ENCODE data around the gene DUOXA2. TPM values are rescaled to one million over a fixed set of nuclear protein-coding genes. Genes with fewer than 3 reads are reported as not detected.
"Not testable (repeated sequence)": the region's sequence is repeated elsewhere in the genome, so short reads cannot be mapped to it uniquely, and the experiment has no call there.

DUOXA2 gene
- total and polyA plus RNA-seq, 9 donors, result not detected

DNA sequence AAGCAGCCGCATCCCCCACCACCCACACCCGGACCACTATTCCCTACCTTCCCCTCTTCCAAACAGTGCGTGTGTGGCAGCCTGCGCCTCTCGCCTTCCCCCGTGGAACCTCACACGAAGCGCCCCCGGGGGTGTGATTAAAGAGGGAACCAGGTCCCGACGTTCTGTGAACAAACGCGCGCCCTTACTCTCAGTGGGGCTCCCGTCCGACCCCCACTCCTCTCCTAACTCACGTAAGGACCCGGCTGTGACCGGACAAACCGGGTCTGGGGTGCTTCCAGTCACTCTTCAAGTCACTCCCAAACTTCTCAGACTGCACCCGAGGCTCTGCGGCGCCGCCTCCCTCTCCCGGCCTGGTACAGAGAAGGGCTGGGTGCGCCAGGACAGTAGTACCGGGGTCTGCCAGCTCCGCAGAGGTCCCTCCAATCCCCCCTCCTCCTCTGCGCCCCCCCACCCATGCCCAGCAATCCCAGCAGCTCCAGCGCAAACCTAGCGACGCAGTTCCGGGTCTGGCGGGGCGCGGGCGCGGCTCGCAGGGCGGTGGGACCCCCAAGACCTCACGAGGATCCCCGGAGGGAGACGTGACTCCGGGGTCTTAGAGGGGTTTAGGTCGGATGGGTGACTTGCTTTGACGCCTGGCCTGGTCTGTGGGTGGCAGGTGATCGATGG, 15.0 kb downstream of the DUOXA2 start:
- Histone ChIP-seq H3K27ac (ENCODE audit: low read length) (no peak overlapping the region), H3K9me3 (replicated peaks; ENCODE audit: control insufficient read depth, low read depth, low read length) (no peaks in the 10 kb centered on the region), H3K27me3 (ENCODE audit: control insufficient read depth, insufficient read depth, low read length) (peaks cover 71% of the 10 kb centered on the region), H3K4me3 (ENCODE audit: low read length) (peak overlapping the region; percentile 17), H3K36me3 (ENCODE audit: control insufficient read depth, insufficient read depth, low read length) (no peaks in the 10 kb centered on the region), H3K4me1 (ENCODE audit: control insufficient read depth, insufficient read depth, low read length) (peaks cover 8% of the 10 kb centered on the region)
- no peak for DNase-seq
- WGBS (ENCODE audit: insufficient coverage), result 2% methylated on average over 38 of the region's 47 CpGs

GRCh38 chr15:45129651-45130129, 15.6 kb downstream of the DUOXA2 start, which contains the start of the genes DUOX1 and DUOXA1:
DUOX1 (plus strand) TSS chr15:45129994; CDS start chr15:45131967, 1,973 bp downstream.
DUOXA1 (minus strand) TSS chr15:45129879; CDS start chr15:45123014, 6,865 bp downstream.
- Histone ChIP-seq H3K27ac (ENCODE audit: low read length) (no peak within 1 kb of the TSS), H3K4me3 (ENCODE audit: low read length) (peak within 1 kb of the TSS; percentile 17), H3K27me3 (ENCODE audit: control insufficient read depth, insufficient read depth, low read length) (peaks cover 73% of the 10 kb centered on the region), H3K36me3 (ENCODE audit: control insufficient read depth, insufficient read depth, low read length) (no peaks in the 10 kb centered on the region), H3K4me1 (ENCODE audit: control insufficient read depth, insufficient read depth, low read length) (peaks cover 8% of the 10 kb centered on the region), H3K9me3 (replicated peaks; ENCODE audit: control insufficient read depth, low read depth, low read length) (no peaks in the 10 kb centered on the region)
- WGBS (ENCODE audit: insufficient coverage), result under 1% methylated on average over 39 of the region's 46 CpGs
- DNase-seq, result no peak

DNA sequence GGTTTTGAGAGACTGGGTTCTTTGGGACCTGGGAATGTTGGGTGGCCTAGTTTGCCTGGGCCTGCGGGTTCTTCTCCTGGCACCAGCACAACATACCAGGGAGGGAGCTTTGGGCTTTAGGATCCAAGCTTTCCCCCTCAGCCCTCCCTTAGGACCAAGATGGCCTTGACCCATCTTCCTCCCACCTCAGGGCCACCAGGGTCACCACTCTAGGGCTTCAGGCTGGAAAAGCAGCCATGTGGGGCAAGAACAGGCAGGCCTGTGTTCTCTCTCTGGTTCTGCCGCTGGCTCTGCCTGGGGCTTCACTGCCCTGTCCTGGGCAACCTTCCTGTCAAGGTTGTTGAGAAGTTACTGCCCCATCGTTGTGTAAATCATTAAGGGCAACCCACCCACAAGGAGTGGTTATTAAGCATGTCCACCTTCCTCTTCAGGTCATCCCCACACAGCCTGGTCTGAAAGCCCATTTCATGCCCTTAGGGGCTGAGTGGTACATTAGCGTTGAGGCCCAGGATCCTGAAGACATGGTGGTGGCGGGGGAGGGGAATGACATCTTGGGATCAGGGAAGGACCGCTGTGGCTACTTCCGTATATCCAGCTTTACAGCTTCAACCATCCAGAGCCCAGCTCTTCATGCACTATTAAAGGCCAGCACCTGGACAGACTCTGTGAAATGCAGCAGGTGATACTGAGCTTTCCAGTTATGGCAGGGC, 16.3 kb downstream of the DUOXA2 start:
- Histone ChIP-seq H3K4me1 (ENCODE audit: control insufficient read depth, insufficient read depth, low read length) (peaks cover 8% of the 10 kb centered on the region), H3K9me3 (replicated peaks; ENCODE audit: control insufficient read depth, low read depth, low read length) (no peaks in the 10 kb centered on the region), H3K27me3 (ENCODE audit: control insufficient read depth, insufficient read depth, low read length) (peaks cover 78% of the 10 kb centered on the region), H3K27ac (ENCODE audit: low read length) (no peak overlapping the region), H3K4me3 (ENCODE audit: low read length) (no peak overlapping the region), H3K36me3 (ENCODE audit: control insufficient read depth, insufficient read depth, low read length) (no peaks in the 10 kb centered on the region)
- 80% methylated on average over 2 of the region's 7 CpGs for WGBS (ENCODE audit: insufficient coverage)
- no peak for DNase-seq

DNA sequence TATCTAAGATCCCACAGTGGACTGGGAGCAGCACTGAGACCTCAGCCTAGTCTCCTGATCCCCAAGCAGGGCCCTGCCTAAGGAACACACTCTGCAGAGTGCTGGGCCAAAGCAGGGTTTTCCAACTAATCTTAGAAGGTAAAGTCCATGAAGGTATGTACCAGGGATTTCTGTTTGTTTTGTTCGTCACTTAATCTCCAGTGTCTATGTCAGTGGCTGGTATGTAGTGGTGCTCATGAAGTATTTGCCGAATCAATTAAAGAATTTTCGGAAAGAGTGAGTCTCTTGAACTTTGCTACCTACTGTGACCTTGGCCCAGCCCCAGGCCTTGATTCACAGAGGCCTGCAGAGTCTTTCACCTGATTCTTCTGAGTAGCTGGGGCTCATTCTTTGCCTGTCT, 17.4 kb downstream of the DUOXA2 start:
- WGBS (ENCODE audit: insufficient coverage), result 89% methylated on average over 3 of the region's 3 CpGs
- H3K4me3 ChIP-seq (ENCODE audit: low read length), result no peak overlapping the region
- no peak overlapping the region for H3K27ac ChIP-seq (ENCODE audit: low read length)

DNA sequence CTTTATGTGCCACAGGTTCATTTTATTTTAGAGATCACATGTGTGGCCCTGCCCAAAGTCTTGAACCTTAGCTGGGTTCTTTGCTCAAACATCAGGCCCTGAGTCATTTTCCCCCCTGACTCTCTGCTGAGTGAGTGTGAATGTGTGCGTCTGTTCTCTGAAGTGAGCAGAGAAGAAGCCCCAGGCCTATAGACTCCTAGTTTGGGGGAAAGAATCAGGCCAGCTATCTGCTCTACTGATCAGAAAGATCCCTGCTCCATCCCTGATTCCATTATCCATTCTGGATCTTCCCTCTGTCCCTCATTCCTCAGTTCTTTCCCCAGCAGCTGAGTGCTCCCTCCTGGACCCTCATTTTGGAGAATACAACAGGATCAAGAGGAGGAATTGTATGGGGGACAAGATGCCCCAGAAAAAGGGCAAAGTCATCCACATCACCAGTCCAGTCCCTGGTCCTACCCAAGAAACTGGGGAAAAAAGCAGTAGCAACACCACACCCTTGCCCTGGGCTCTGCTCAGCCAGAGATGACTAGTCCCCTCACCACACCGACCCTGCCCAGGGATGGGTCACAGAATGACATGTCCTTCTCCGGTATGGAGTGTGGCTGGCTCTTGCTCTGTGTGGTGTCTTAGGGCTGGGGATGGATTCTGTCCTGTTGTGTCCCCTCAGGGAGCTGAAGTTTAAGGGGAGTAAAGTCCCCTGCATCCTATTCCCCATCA, 18.9 kb downstream of the DUOXA2 start:
- Histone ChIP-seq H3K4me1 (ENCODE audit: control insufficient read depth, insufficient read depth, low read length) (peaks cover 8% of the 10 kb centered on the region), H3K4me3 (ENCODE audit: low read length) (no peak overlapping the region), H3K27ac (ENCODE audit: low read length) (no peak overlapping the region), H3K9me3 (replicated peaks; ENCODE audit: control insufficient read depth, low read depth, low read length) (no peaks in the 10 kb centered on the region), H3K36me3 (ENCODE audit: control insufficient read depth, insufficient read depth, low read length) (no peaks in the 10 kb centered on the region), H3K27me3 (ENCODE audit: control insufficient read depth, insufficient read depth, low read length) (peaks cover 86% of the 10 kb centered on the region)
- WGBS (ENCODE audit: insufficient coverage), result no CpG with 5 or more reads among the region's 3 CpGs
- no peak for DNase-seq

More for the DNA sequence above, 17.4 kb downstream of the DUOXA2 start:
- Histone ChIP-seq H3K4me1 (ENCODE audit: control insufficient read depth, insufficient read depth, low read length) (peaks cover 8% of the 10 kb centered on the region), H3K9me3 (replicated peaks; ENCODE audit: control insufficient read depth, low read depth, low read length) (no peaks in the 10 kb centered on the region), H3K27me3 (ENCODE audit: control insufficient read depth, insufficient read depth, low read length) (peaks cover 80% of the 10 kb centered on the region), H3K36me3 (ENCODE audit: control insufficient read depth, insufficient read depth, low read length) (no peaks in the 10 kb centered on the region)
- no peak for DNase-seq

DNA sequence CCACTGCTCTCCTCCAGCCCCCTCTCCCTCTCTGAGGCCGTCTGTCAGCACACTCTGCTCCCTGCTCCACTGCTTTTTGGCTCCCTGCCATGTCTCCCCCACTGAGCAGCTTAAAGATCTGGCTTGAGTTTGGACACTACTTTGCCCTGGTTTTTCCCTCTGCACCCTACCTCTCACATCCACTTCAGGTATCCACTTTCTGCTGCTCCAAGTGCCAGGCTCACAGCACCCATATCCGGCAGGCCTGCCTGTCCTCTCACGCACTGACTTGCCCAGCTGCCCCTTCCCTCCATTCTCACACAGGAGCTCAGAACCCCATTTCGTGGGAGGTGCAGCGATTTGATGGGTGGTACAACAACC, 19.4 kb downstream of the DUOXA2 start:
- Histone ChIP-seq H3K36me3 (ENCODE audit: control insufficient read depth, insufficient read depth, low read length) (no peaks in the 10 kb centered on the region), H3K4me3 (ENCODE audit: low read length) (no peak overlapping the region)
- 43% methylated on average over 3 of the region's 5 CpGs for WGBS (ENCODE audit: insufficient coverage)

GRCh38 chr15:45134046-45134445, 19.9 kb downstream of the DUOXA2 start:
- Histone ChIP-seq H3K27ac (ENCODE audit: low read length) (no peak overlapping the region), H3K4me3 (ENCODE audit: low read length) (no peak overlapping the region), H3K9me3 (replicated peaks; ENCODE audit: control insufficient read depth, low read depth, low read length) (no peaks in the 10 kb centered on the region), H3K27me3 (ENCODE audit: control insufficient read depth, insufficient read depth, low read length) (peaks cover 79% of the 10 kb centered on the region), H3K4me1 (ENCODE audit: control insufficient read depth, insufficient read depth, low read length) (peaks cover 6% of the 10 kb centered on the region), H3K36me3 (ENCODE audit: control insufficient read depth, insufficient read depth, low read length) (no peaks in the 10 kb centered on the region)
- WGBS (ENCODE audit: insufficient coverage), result 73% methylated on average over 6 of the region's 7 CpGs
- DNase-seq, result no peak

More for the DNA sequence above, 19.4 kb downstream of the DUOXA2 start:
- peaks cover 8% of the 10 kb centered on the region for H3K4me1 ChIP-seq (ENCODE audit: control insufficient read depth, insufficient read depth, low read length)
- no peak overlapping the region for H3K27ac ChIP-seq (ENCODE audit: low read length)
- no peak for DNase-seq
- no peaks in the 10 kb centered on the region for H3K9me3 ChIP-seq (replicated peaks; ENCODE audit: control insufficient read depth, low read depth, low read length)
- peaks cover 84% of the 10 kb centered on the region for H3K27me3 ChIP-seq (ENCODE audit: control insufficient read depth, insufficient read depth, low read length)

- H3K4me1 ChIP-seq (ENCODE audit: control insufficient read depth, insufficient read depth, low read length), result no peaks in the 10 kb centered on the region
- no peak overlapping the region for H3K4me3 ChIP-seq (ENCODE audit: low read length)
- WGBS (ENCODE audit: insufficient coverage), result 3% methylated on average over 46 of the region's 57 CpGs
- DNase-seq, result no peak
- H3K9me3 ChIP-seq (replicated peaks; ENCODE audit: control insufficient read depth, low read depth, low read length), result no peaks in the 10 kb centered on the region
- H3K27me3 ChIP-seq (ENCODE audit: control insufficient read depth, insufficient read depth, low read length), result peaks cover 70% of the 10 kb centered on the region
- no peaks in the 10 kb centered on the region for H3K36me3 ChIP-seq (ENCODE audit: control insufficient read depth, insufficient read depth, low read length)
- no peak overlapping the region for H3K27ac ChIP-seq (ENCODE audit: low read length)
Measured at GRCh38 chr15:45134682-45135604, 20.8 kb downstream of the DUOXA2 start.

GRCh38 chr15:45135705-45136377, 21.7 kb downstream of the DUOXA2 start:
- H3K4me3 ChIP-seq (ENCODE audit: low read length); H3K36me3 ChIP-seq (ENCODE audit: control insufficient read depth, insufficient read depth, low read length); H3K9me3 ChIP-seq (replicated peaks; ENCODE audit: control insufficient read depth, low read depth, low read length); H3K4me1 ChIP-seq (ENCODE audit: control insufficient read depth, insufficient read depth, low read length); H3K27ac ChIP-seq (ENCODE audit: low read length); DNase-seq: not testable (repeated sequence)
- H3K27me3 ChIP-seq (ENCODE audit: control insufficient read depth, insufficient read depth, low read length), result peaks cover 61% of the 10 kb centered on the region
- no CpG with 5 or more reads among the region's 37 CpGs for WGBS (ENCODE audit: insufficient coverage)
